ENCODE data around the gene TNIP3.

TNIP3 gene

GRCh38 chr4:121183989-121184388 is 19.9 kb upstream of the TNIP3 start:
- Histone ChIP-seq H3K27ac (no peak overlapping the region), H3K4me1 (no peaks in the 10 kb centered on the region), H3K9me3 (no peaks in the 10 kb centered on the region), H3K4me3 (no peak overlapping the region), H3K27me3 (no peaks in the 10 kb centered on the region), H3K36me3 (no peaks in the 10 kb centered on the region)
- TF ChIP-seq CTCF (IDR thresholded peaks at IDR 0.05): no peak
- intact Hi-C loops (cut with DNase I; ENCODE audit: low total_unique reads): no loop called here
- no peak for DNase-seq

- DNase-seq: no peak
- no peak for TF ChIP-seq CTCF (IDR thresholded peaks at IDR 0.05)
- H3K27ac ChIP-seq: no peak overlapping the region
- intact Hi-C loops (cut with DNase I; ENCODE audit: low total_unique reads): no loop called here
- H3K27me3 ChIP-seq: no peaks in the 10 kb centered on the region
- H3K4me3 ChIP-seq: no peak overlapping the region
- H3K9me3 ChIP-seq: no peaks in the 10 kb centered on the region
- H3K36me3 ChIP-seq: no peaks in the 10 kb centered on the region
- H3K4me1 ChIP-seq: no peaks in the 10 kb centered on the region
Observed at GRCh38 chr4:121183361-121183760, 19.2 kb upstream of the TNIP3 start.

GRCh38 chr4:121182296-121182695 is 18.2 kb upstream of the TNIP3 start:
- Histone ChIP-seq H3K36me3 (no peaks in the 10 kb centered on the region), H3K27me3 (no peaks in the 10 kb centered on the region), H3K27ac (no peak overlapping the region), H3K4me1 (no peaks in the 10 kb centered on the region), H3K9me3 (no peaks in the 10 kb centered on the region), H3K4me3 (no peak overlapping the region)
- intact Hi-C loops (cut with DNase I; ENCODE audit: low total_unique reads): no loop called here
- no peak for TF ChIP-seq CTCF (IDR thresholded peaks at IDR 0.05)
- no peak for DNase-seq

- H3K4me3 ChIP-seq: no peak overlapping the region
- H3K4me1 ChIP-seq: no peaks in the 10 kb centered on the region
- TF ChIP-seq CTCF (IDR thresholded peaks at IDR 0.05): no peak
- no peaks in the 10 kb centered on the region for H3K27me3 ChIP-seq
- no peak overlapping the region for H3K27ac ChIP-seq
- intact Hi-C loops (cut with DNase I; ENCODE audit: low total_unique reads): no loop called here
- H3K36me3 ChIP-seq: no peaks in the 10 kb centered on the region
- H3K9me3 ChIP-seq: no peaks in the 10 kb centered on the region
- DNase-seq: no peak
Observed at GRCh38 chr4:121181493-121181892, 17.4 kb upstream of the TNIP3 start.

- TF ChIP-seq CTCF (IDR thresholded peaks at IDR 0.05): no peak
- no peaks in the 10 kb centered on the region for H3K27me3 ChIP-seq
- no peaks in the 10 kb centered on the region for H3K36me3 ChIP-seq
- no peaks in the 10 kb centered on the region for H3K9me3 ChIP-seq
- H3K4me3 ChIP-seq: no peak overlapping the region
- DNase-seq: no peak
- H3K27ac ChIP-seq: no peak overlapping the region
- intact Hi-C loops (cut with DNase I; ENCODE audit: low total_unique reads): no loop called here
- no peaks in the 10 kb centered on the region for H3K4me1 ChIP-seq
Observed at GRCh38 chr4:121180558-121180957, 16.4 kb upstream of the TNIP3 start.
